Measurements from ENCODE around the gene ABCC1. TPM values are rescaled to one million over a fixed set of nuclear protein-coding genes. Genes with fewer than 3 reads are reported as not detected.
A peak's percentile ranks its signal among the peaks of the same experiment; 100 is the strongest.

Gene ABCC1
- polyA plus RNA-seq, 1 experiment = 69.7 TPM

- CTCF ChIA-PET = no interaction called here
- peaks cover 2% of the 10 kb centered on the region for H3K9me3 ChIP-seq (ENCODE audit: control insufficient read depth, insufficient read depth, low read length)
- H3K27ac ChIP-seq (ENCODE audit: low read depth, low read length) = no peak overlapping the region
- no peak for TF ChIP-seq CTCF (IDR thresholded peaks at IDR 0.05; ENCODE audit: low read depth, low read length)
- POLR2A ChIA-PET = no interaction called here
- no peaks in the 10 kb centered on the region for H3K27me3 ChIP-seq (ENCODE audit: control insufficient read depth, insufficient read depth, low read length)
- H3K4me3 ChIP-seq (ENCODE audit: low read depth, low read length) = no peak overlapping the region
- no peak for DNase-seq (ENCODE audit: low read depth, low spot score)
These were observed 14.0 kb downstream of the ABCC1 start for GRCh38 chr16:15963307-15963910.

- Histone ChIP-seq H3K9me3 (ENCODE audit: control insufficient read depth, insufficient read depth, low read length) (peaks cover 2% of the 10 kb centered on the region), H3K27me3 (ENCODE audit: control insufficient read depth, insufficient read depth, low read length) (no peaks in the 10 kb centered on the region), H3K27ac (ENCODE audit: low read depth, low read length) (peak overlapping the region; percentile 81), H3K4me3 (ENCODE audit: low read depth, low read length) (no peak overlapping the region)
- no peak for TF ChIP-seq CTCF (IDR thresholded peaks at IDR 0.05; ENCODE audit: low read depth, low read length)
- ChIA-PET CTCF (interaction anchor here (0.9 kb wide), 1 partner anchor 161 kb away, joined by 3 read pairs; no protein-coding TSS in a partner anchor), POLR2A (interaction anchor here (0.7 to 1.0 kb wide), 6 partner anchors 9 to 145 kb away, joined by 3 to 5 read pairs (median 4); no protein-coding TSS in a partner anchor)
- DNase-seq (ENCODE audit: low read depth, low spot score) = no peak
These were observed 17.0 kb downstream of the ABCC1 start for GRCh38 chr16:15966420-15966819.

DNA sequence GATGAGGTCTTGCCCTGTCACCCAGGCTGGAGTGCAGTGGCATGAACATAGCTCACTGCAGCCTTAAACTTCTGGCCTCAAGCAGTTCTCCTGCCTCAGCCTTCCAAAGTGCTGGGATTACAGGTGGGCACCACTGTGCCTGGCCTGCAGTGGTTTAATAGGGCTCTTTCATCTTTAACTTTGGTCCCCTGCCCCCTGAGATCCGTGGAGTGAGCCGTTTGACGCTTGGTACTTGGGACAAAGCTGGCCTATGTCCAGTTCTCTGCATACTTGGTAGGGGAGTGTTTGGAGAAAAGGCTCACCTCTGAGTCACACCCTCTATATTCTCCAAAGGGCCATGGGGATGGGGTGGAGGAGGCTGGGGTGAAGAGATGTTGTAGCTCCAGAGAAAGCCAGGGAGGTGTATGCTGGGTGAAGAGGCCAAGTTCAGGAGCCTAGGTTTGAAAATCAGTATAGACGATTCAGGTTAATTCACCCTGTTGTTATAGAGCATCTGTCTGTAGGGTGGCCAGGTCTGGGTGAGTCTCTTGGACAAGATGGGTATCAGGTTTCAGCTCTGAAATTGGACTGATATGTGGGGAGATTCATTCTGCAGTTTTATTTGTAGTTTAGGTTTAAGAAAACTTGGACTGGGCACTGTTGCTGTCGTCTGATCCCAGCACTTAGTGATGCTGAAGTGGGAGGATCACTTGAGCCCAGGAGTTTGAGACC is 17.6 kb downstream of the ABCC1 start:
- H3K4me3 ChIP-seq (ENCODE audit: low read depth, low read length) = no peak overlapping the region
- no peaks in the 10 kb centered on the region for H3K27me3 ChIP-seq (ENCODE audit: control insufficient read depth, insufficient read depth, low read length)
- peaks cover 2% of the 10 kb centered on the region for H3K9me3 ChIP-seq (ENCODE audit: control insufficient read depth, insufficient read depth, low read length)
- DNase-seq (ENCODE audit: low read depth, low spot score) = peak; percentile 61
- TF ChIP-seq CTCF (IDR thresholded peaks at IDR 0.05; ENCODE audit: low read depth, low read length) = no peak
- peak overlapping the region; percentile 81 for H3K27ac ChIP-seq (ENCODE audit: low read depth, low read length)
- CTCF ChIA-PET = interaction anchor here (0.9 to 1.2 kb wide), 3 partner anchors 92 to 161 kb away, joined by 3 to 6 read pairs (median 3); no protein-coding TSS in a partner anchor
- POLR2A ChIA-PET = interaction anchor here (0.5 to 1.2 kb wide), 9 partner anchors 10 to 145 kb away, joined by 3 to 4 read pairs (median 3); no protein-coding TSS in a partner anchor

DNA sequence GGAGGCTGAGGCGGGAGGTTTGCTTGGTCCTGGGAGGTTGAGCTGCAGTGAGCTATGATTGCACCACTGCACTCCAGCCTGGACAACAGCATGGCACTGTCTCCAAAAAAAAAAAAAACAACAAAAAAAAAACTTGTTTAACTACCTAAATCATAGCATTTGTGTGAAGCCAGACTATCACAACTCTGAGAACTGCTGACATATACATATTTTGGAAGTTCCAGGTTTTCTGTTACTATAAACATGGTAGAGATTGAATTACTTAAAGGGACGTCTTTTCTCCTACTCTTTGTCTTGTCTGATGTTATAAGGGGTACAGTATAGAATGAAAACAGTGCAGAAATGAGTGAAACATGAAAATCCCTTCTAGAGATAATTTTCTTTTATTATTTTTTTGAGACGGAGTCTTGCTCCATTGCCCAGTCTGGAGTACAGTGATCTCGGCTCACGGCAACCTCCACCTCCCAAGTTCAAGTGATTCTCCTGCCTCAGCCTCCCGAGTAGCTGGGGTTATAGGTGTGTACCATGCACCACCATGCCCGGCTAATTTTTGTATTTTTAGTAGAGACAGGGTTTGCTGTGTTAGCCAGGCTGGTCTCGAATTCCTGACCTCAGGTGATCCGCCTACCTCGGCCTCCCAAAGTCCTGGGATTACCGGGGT is 18.4 kb downstream of the ABCC1 start:
- ChIA-PET POLR2A (interaction anchor here (0.5 to 1.2 kb wide), 2 partner anchors 21 to 36 kb away, joined by 3 read pairs; no protein-coding TSS in a partner anchor), CTCF (interaction anchor here (1.0 to 1.2 kb wide), 2 partner anchors 93 to 145 kb away, joined by 3 to 6 read pairs; no protein-coding TSS in a partner anchor)
- peaks cover 4% of the 10 kb centered on the region for H3K9me3 ChIP-seq (ENCODE audit: control insufficient read depth, insufficient read depth, low read length)
- H3K27ac ChIP-seq (ENCODE audit: low read depth, low read length) = no peak overlapping the region
- H3K4me3 ChIP-seq (ENCODE audit: low read depth, low read length) = no peak overlapping the region
- no peaks in the 10 kb centered on the region for H3K27me3 ChIP-seq (ENCODE audit: control insufficient read depth, insufficient read depth, low read length)
- TF ChIP-seq CTCF (IDR thresholded peaks at IDR 0.05; ENCODE audit: low read depth, low read length) = no peak
- DNase-seq (ENCODE audit: low read depth, low spot score) = no peak

Data from AG04450 (cell line).